Embryonic facial prominence (tissue), 1 donor: Measurements from ENCODE around the gene MARCO.
"Not testable (repeated sequence)": the region's sequence is repeated elsewhere in the genome, so short reads cannot be mapped to it uniquely, and the experiment has no call there.

Experiments used
- DNase-seq: peaks from one replicate; pipeline ENCODE4 v3.0.0-alpha.2; 2016; ENCODE audit errors: extremely low spot score

The MARCO gene

DNA sequence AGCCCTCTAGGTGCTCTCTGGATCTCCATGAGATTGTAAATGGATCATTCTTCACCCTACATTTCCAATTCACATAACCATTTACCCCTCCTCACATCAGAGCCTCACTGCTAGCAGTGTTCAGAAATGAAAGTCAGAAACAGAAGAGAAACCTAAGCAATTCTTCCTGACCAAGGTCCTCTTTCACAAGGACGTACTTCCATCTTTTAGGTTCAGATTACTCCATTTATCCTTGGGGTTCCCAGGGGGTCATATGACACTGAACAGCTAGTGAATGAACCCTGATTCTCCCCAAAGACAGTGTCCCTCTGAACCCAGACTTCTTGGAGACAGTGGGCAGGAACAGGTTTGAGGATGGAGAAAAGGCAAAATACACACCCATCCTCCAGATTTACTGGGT, 12.9 kb upstream of the MARCO start:
- no peak for DNase-seq

DNA sequence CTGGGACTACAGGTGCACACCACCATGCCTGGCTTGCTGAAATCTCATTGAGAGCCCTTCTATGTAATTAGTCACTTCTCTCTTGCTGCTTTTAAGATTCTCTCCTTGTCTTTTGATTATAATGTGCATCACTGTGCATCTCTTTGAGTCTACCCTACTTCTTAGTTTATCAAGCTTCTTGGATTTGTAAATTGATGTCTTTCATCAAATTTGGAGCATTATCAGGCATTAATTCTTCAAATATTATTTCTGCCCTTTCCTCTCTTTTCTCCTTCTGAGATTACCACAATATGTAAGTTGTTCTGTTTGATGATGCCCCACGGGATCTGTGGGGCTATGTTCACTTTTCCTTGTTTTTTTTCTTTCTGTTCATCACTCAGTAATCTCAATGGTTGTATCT, 9.0 kb upstream of the MARCO start:
- DNase-seq, result no peak

GRCh38 chr2:118936306-118936705, 5.7 kb upstream of the MARCO start:
- no peak for DNase-seq

DNA sequence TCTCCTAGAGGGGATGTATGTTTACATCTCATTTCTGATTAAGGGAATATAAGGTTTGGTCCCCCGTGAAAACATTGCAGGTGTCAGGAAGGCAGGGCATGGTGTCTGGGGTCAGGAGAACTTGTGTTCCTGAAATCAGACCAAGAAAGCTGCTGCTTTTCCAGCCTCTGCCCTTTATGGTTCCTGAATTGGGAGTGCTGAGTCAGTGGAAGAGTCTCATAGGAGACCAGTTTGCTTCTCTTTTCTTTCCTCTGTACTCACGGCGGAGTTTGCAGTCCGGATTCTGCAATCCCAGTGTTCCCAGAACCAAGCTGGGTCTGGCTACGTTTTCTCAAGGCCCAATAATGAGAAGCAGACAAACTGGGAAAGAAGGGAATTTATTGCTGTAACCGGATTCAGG, 5.1 kb upstream of the MARCO start:
- no peak for DNase-seq

GRCh38 chr2:118937817-118938216, 4.2 kb upstream of the MARCO start:
- DNase-seq, result no peak

GRCh38 chr2:118939994-118940393, 2.0 kb upstream of the MARCO start:
- no peak for DNase-seq

GRCh38 chr2:118940486-118941120, 1.4 kb upstream of the MARCO start:
- no peak for DNase-seq

DNA sequence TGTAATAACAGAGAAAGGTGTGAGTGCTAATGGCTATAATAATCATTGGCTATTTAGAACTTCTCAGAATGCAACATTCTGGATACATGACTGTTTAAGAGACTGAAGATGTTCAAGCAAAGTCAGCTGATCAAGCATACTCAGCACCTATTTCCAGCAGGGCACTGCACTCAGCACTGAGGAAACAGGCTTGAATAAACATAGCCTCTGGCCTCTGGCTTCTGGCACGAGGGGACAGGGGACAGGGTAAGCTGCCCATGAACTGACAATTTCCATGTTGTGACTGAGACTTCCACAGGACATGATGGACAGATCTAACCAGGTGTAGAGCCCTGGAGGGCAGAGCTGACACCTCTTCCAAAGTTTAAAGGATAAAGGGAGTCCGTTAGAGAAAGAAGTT, 1.3 kb downstream of the MARCO start:
- DNase-seq, result no peak

DNA sequence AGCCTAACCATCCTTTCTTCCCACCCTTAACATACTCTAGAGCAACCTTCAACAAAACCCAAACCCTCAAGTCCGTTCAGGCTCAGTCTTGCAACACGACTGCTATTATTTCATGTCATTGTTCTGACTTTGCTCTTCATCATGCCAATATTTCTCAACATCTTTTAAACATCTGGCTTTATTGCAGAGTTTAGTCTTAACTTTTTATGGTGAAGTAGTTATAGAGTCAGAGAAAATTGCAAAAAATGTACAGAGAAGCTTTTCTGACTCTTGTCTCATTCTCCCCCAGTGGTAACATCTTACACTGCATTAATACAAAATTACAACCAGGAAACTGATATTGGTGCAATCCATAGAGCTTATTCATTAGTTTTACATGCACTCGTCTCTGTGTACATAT, 3.9 kb downstream of the MARCO start:
- no peak for DNase-seq

DNA sequence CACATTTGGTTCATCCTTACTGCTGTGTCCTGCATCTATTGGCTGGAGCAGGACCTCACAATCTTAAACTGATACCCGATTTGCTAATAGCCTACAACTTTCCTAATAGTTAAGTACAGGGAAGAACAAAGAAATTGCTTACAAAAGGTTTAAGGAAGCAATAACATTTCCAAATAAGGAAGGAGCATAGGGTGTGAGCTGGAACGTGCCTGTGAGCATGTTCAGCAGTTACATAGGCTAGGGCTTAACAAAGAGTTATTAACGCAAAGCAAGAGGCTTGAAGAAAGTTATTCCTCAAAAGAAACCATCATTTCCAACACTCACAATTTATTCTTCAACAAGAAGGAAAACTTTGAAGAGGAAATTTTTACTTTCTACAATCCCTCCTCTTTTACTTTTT, 6.3 kb downstream of the MARCO start:
- DNase-seq, result not testable (repeated sequence)

GRCh38 chr2:118954297-118955060, 12.5 kb downstream of the MARCO start:
- no peak for DNase-seq

GRCh38 chr2:118965737-118966136, 23.7 kb downstream of the MARCO start:
- DNase-seq, result no peak

GRCh38 chr2:118967124-118967880, 25.3 kb downstream of the MARCO start:
- no peak for DNase-seq

DNA sequence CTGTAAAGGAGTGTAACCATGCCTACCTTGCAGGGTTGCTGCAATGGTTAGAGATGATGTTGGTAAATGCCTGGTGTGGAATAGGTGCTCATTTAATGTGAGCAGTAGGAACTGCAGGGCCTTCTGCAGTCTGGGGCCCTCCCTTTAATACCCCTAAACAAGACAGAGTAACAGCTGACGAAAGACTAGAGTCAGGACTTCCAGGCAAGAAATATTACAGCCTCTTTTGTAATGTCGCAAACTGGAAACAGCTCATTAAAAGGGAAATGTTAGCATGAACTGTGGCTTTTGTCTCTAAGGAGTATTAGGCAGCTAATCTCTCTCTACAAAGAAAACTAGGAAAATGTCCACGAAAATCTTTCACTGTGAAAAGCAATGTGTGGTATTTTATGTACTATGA, 26.0 kb downstream of the MARCO start:
- DNase-seq, result no peak

- DNase-seq, result no peak
Measured at GRCh38 chr2:118968961-118969733, 27.2 kb downstream of the MARCO start.

GRCh38 chr2:118969734-118970395, 27.9 kb downstream of the MARCO start:
- no peak for DNase-seq

GRCh38 chr2:118970396-118971135, 28.6 kb downstream of the MARCO start:
- no peak for DNase-seq

DNA sequence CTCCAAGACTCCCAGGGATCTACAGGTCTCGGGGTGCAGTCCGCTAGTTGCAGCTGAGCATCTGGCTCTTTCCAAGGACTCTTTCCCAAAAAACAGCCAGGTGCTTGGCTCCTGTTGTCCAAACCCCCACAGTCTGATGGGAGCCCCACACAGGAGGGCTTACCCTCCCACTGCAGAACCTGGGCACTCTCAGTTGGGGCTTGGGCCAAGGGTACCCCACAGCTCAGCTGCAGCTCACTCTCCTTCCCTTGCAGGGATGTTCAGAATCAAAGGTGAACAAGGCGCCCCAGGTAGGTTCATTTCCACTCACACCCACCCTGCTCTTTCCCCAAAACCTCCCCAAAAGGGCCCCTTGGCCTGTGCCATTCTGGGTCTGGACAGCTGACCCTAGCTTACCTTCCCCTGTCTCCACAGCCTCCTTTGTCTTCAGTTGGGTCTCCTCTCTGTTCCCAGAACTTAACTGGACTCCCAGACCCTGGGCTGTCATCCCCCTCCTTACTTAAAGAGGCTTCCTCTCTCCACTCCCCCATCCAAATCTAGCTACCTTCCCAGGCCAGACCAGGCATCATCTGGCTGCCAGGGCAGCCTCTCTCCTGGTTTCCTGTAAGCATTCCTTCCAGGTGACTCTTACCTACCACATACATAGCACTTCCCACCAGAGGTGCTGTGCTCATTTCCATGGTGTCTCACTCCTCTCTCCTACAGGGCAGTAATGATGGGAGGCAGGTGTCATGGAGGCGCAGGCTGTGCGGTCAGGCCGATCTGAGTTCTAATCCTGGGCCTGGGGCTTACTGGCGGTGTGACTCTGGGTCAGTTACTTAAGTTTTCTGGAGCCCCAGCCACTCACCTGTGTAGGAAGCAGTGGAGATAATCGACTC, 29.5 kb downstream of the MARCO start:
- DNase-seq, result no peak

- no peak for DNase-seq
Measured at GRCh38 chr2:118973542-118973951, 31.6 kb downstream of the MARCO start.
